Type B pancreatic cell (in vitro differentiated cells): ENCODE measurements around the gene CYB5R3. TPM values are rescaled to one million over a fixed set of nuclear protein-coding genes. Genes with fewer than 3 reads are reported as not detected.

ENCODE experiments used
- DNase-seq: peaks from one replicate; pipeline ENCODE4 v3.0.0; 2021; ENCODE audit warnings: mixed read lengths; ENCODE audit not compliant: unreplicated experiment; ENCODE audit errors: extremely low spot score
- H3K27ac Mint-ChIP-seq: 2 replicates; pipeline ENCODE4 v1.8.0; 2021; ENCODE audit warnings: mild to moderate bottlenecking, mixed read lengths
- H3K27me3 Mint-ChIP-seq: 2 replicates; pipeline ENCODE4 v1.8.0; 2021; ENCODE audit warnings: mixed read lengths
- H3K36me3 Mint-ChIP-seq: 2 replicates; pipeline ENCODE4 v1.8.0; 2021; ENCODE audit warnings: mixed read lengths
- H3K4me1 Mint-ChIP-seq: one replicate; pipeline ENCODE4 v1.8.0; 2021; ENCODE audit warnings: mixed read lengths; ENCODE audit not compliant: unreplicated experiment
- H3K4me3 Mint-ChIP-seq: 2 replicates; pipeline ENCODE4 v1.8.0; 2021; ENCODE audit warnings: mild to moderate bottlenecking, mixed read lengths
- H3K9me3 Mint-ChIP-seq: 2 replicates; pipeline ENCODE4 v1.8.0; 2021; ENCODE audit warnings: mixed read lengths
- total RNA-seq: library from RNA; stranded (reverse); gene quantifications from 2 replicates; pipeline ENCODE4 v1.2.1, GENCODE V29; 2021; ENCODE audit warnings: low replicate concordance
- TF ChIP-seq, protein P1 (sequence below): fragments of 200-600 bp; sonication (generic); conservative IDR thresholded peaks from 2 replicates; pipeline ENCODE4 v1.5.0; 2021; ENCODE audit warnings: antibody characterized with exemption, mild to moderate bottlenecking

The CYB5R3 gene
- total RNA-seq, 1 donor from 2014 or later = 102 TPM

GRCh38 chr22:42648368-42649245 lies 585 bp downstream of the CYB5R3 start:
- Mint-ChIP-seq H3K27me3 (no peaks in the 10 kb centered on the region), H3K36me3 (peaks cover 4% of the 10 kb centered on the region)
- TF ChIP-seq, protein P1, sequence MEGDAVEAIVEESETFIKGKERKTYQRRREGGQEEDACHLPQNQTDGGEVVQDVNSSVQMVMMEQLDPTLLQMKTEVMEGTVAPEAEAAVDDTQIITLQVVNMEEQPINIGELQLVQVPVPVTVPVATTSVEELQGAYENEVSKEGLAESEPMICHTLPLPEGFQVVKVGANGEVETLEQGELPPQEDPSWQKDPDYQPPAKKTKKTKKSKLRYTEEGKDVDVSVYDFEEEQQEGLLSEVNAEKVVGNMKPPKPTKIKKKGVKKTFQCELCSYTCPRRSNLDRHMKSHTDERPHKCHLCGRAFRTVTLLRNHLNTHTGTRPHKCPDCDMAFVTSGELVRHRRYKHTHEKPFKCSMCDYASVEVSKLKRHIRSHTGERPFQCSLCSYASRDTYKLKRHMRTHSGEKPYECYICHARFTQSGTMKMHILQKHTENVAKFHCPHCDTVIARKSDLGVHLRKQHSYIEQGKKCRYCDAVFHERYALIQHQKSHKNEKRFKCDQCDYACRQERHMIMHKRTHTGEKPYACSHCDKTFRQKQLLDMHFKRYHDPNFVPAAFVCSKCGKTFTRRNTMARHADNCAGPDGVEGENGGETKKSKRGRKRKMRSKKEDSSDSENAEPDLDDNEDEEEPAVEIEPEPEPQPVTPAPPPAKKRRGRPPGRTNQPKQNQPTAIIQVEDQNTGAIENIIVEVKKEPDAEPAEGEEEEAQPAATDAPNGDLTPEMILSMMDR = no peak

GRCh38 chr22:42648017-42648367 lies 1.2 kb downstream of the CYB5R3 start:
- peaks cover 30% of the 10 kb centered on the region for H3K4me1 Mint-ChIP-seq
- TF ChIP-seq, protein P1 = no peak
- no peaks in the 10 kb centered on the region for H3K9me3 Mint-ChIP-seq
- DNase-seq = no peak
- peak overlapping the region; percentile 99 for H3K4me3 Mint-ChIP-seq
- H3K27me3 Mint-ChIP-seq = no peaks in the 10 kb centered on the region
- peaks cover 4% of the 10 kb centered on the region for H3K36me3 Mint-ChIP-seq
- H3K27ac Mint-ChIP-seq = peak overlapping the region; percentile 98

More at GRCh38 chr22:42648368-42649245, 585 bp downstream of the CYB5R3 start:
- DNase-seq = no peak
- H3K4me3 Mint-ChIP-seq = peak overlapping the region; percentile 99
- no peaks in the 10 kb centered on the region for H3K9me3 Mint-ChIP-seq
- peaks cover 30% of the 10 kb centered on the region for H3K4me1 Mint-ChIP-seq
- H3K27ac Mint-ChIP-seq = peak overlapping the region; percentile 98

DNA sequence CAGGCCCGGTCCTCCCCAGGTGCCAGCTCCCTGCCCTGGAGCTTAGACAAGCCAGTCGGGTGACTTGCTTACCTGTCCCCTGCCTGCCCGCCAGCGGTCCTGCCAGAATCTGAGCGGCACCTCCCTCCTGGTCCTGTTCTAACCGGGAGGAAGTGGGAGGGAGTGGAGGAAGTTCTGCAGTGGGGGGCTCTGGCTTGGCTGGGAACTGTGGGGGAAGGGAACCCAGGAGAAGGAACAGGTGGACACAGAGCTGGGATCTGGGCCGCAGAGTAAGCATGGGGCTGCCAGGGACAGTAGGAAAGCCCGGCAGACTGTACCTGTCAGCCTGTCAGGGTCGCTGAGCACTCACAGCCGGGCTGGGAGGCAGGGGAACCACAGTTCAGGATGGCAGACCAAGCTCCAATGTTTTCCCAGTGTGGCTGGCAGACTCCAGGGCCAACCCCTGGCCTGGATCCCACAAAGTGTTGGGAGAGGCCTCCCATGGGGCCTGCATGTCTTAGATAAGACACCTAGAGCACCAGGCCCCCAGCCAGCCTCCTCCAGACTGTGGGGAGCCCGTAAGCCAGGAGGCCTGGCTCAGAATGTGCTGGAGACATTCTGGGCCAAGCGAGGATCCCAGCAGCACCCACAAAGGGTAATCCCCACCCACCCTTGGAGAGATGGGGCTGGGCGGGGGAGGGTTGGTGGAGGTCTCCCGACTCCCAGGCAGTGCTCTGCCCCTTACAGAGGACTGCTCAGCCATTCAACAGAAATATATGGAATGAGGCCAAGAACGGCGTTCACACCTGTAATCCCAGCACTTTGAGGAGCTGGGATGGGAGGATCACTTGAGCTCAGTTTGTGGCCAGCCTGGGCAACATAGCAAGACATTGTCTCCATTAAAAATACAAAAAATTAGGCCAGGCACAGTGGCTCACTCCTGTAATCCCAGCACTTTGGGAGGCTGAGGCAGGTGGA lies 2.3 kb downstream of the CYB5R3 start:
- Mint-ChIP-seq H3K36me3 (peaks cover 4% of the 10 kb centered on the region), H3K27ac (peak overlapping the region; percentile 98), H3K27me3 (no peaks in the 10 kb centered on the region), H3K4me1 (peaks cover 30% of the 10 kb centered on the region), H3K9me3 (no peaks in the 10 kb centered on the region), H3K4me3 (peak overlapping the region; percentile 99)
- DNase-seq = no peak
- TF ChIP-seq, protein P1 = no peak

- Mint-ChIP-seq H3K27ac (peak overlapping the region; percentile 88), H3K4me1 (peaks cover 30% of the 10 kb centered on the region), H3K9me3 (no peaks in the 10 kb centered on the region), H3K4me3 (peak overlapping the region; percentile 60), H3K36me3 (peaks cover 4% of the 10 kb centered on the region), H3K27me3 (no peaks in the 10 kb centered on the region)
- no peak for DNase-seq
- TF ChIP-seq, protein P1 = no peak
Measured at GRCh38 chr22:42645938-42646568, 3.1 kb downstream of the CYB5R3 start.

DNA sequence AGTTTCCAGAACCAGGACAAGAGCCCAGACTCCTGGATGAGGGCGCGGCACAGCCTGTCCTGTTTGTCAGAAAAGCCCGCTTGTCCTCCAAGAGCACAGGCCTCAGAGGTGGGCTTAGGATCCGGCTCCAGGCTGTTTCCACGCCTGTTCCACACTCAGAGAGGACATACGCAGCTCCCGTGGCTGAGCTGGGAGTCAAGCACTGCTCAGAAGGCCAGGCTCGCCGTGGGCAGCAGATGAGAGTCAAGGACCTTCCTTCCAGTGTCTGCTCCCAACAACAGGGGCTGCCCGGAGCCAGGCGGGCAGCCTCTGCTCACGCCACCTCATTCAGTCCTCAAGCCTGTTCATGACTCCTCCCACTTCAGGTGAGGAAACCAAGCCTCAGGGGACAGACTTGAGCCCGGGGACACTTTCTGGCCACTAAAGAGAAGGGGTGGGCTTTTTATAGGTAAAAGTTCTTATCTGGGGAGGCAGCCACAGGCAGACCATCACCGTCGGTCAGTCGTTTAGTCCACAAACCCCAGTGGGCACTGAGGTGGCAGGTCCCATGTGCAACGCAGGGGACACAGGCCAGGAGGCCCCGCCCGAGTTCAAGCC lies 3.8 kb downstream of the CYB5R3 start:
- Mint-ChIP-seq H3K27ac (peak overlapping the region; percentile 88), H3K4me3 (peak overlapping the region; percentile 79), H3K4me1 (peaks cover 30% of the 10 kb centered on the region), H3K27me3 (no peaks in the 10 kb centered on the region), H3K36me3 (peaks cover 4% of the 10 kb centered on the region), H3K9me3 (no peaks in the 10 kb centered on the region)
- TF ChIP-seq, protein P1 = no peak
- no peak for DNase-seq
